HEK293 (cell line): ENCODE data around the gene OR6N1.

Experiments used
- CTCF ChIA-PET: fragments of 350-600 bp; formaldehyde crosslinking; extraction: SDS; loops from one replicate; lab custom pipeline; 2021; ENCODE audit warnings: antibody characterized with exemption; lab: Yijun Ruan, JAX
- POLR2A ChIA-PET: fragments of 300-600 bp; formaldehyde crosslinking; extraction: SDS; loops from one replicate; lab custom pipeline; 2020; ENCODE audit warnings: antibody characterized with exemption, inconsistent platforms; lab: Yijun Ruan, JAX
- H3K27ac ChIP-seq: fragments of 200-500 bp; sonication (Bioruptor generic); 2 replicates; pipeline ENCODE4 v1.5.1; 2014; ENCODE audit warnings: low read depth, low read length, control low read depth, inconsistent platforms; ENCODE audit errors: extremely low read depth
- H3K36me3 ChIP-seq, 2 experiments: fragments of 200-500 bp in 1 of 2; sonication (Bioruptor generic) in 1 of 2; 1 replicate in 1 of 2; 2 replicates in 1 of 2; pipeline ENCODE4 v1.5.1; 2014 to 2017; ENCODE audit warnings: inconsistent platforms in 2 of 2, low read length in 2 of 2; ENCODE audit not compliant: control insufficient read depth in 2 of 2, insufficient read depth in 1 of 2
- H3K4me1 ChIP-seq: fragments of 200-500 bp; sonication (Bioruptor generic); 2 replicates; pipeline ENCODE4 v1.5.1; 2014; ENCODE audit warnings: mild to moderate bottlenecking, low read length, inconsistent platforms; ENCODE audit not compliant: control insufficient read depth, insufficient read depth
- H3K4me3 ChIP-seq: 2 replicates; pipeline ENCODE4 v1.5.1; 2011; ENCODE audit warnings: low read depth, mild to moderate bottlenecking, control low read depth, low read length, moderate library complexity
- H3K9me3 ChIP-seq: fragments of 200-500 bp; sonication (Bioruptor generic); 2 replicates; pipeline ENCODE4 v1.5.1; 2014; ENCODE audit warnings: low read depth, low read length, inconsistent platforms; ENCODE audit not compliant: control insufficient read depth, insufficient read depth
- ATF2 ChIP-seq: fragments of 450-650 bp; formaldehyde crosslinking; IDR thresholded peaks from 2 replicates; pipeline ENCODE4 v1.5.1; 2016; ENCODE audit warnings: missing biosample characterization, missing genetic modification characterization, low read depth
- IKZF3 ChIP-seq: fragments of 450-650 bp; IDR thresholded peaks from 2 replicates; pipeline ENCODE4 v1.5.0; 2018; ENCODE audit warnings: missing biosample characterization, mild to moderate bottlenecking, missing genetic modification characterization, moderate library complexity
- ZBTB11 ChIP-seq: fragments of 450-650 bp; formaldehyde crosslinking; conservative IDR thresholded peaks from 2 replicates; pipeline ENCODE4 v1.5.1; 2016; ENCODE audit warnings: low read depth, missing biosample characterization, missing genetic modification characterization
- ZBTB26 ChIP-seq: fragments of 450-650 bp; formaldehyde crosslinking; optimal IDR thresholded peaks from 2 replicates; pipeline ENCODE3; 2016; ENCODE audit warnings: missing biosample characterization, mild to moderate bottlenecking, missing genetic modification characterization
- ZNF121 ChIP-seq: fragments of 450-650 bp; formaldehyde crosslinking; IDR thresholded peaks from 2 replicates; pipeline ENCODE4 v1.5.1; 2016; ENCODE audit warnings: missing biosample characterization, missing genetic modification characterization
- ZNF175 ChIP-seq: fragments of 450-650 bp; formaldehyde crosslinking; IDR thresholded peaks from 2 replicates; pipeline ENCODE4 v1.5.1; 2016; ENCODE audit warnings: missing biosample characterization, missing genetic modification characterization
- ZNF26 ChIP-seq: fragments of 450-650 bp; formaldehyde crosslinking; IDR thresholded peaks from 2 replicates; pipeline ENCODE4 v1.5.1; 2016; ENCODE audit warnings: missing biosample characterization, missing genetic modification characterization
- ZNF362 ChIP-seq: fragments of 450-650 bp; formaldehyde crosslinking; IDR thresholded peaks from 2 replicates; pipeline ENCODE4 v1.5.1; 2016; ENCODE audit warnings: missing biosample characterization, missing genetic modification characterization
- ZNF48 ChIP-seq: fragments of 450-650 bp; formaldehyde crosslinking; IDR thresholded peaks from 2 replicates; pipeline ENCODE4 v1.5.1; 2016; ENCODE audit warnings: missing biosample characterization, missing genetic modification characterization
- ZNF514 ChIP-seq: fragments of 450-650 bp; formaldehyde crosslinking; IDR thresholded peaks from 2 replicates; pipeline ENCODE4 v1.5.1; 2016; ENCODE audit warnings: missing biosample characterization, missing genetic modification characterization
- ZNF518A ChIP-seq: fragments of 450-650 bp; formaldehyde crosslinking; conservative IDR thresholded peaks from 2 replicates; pipeline ENCODE4 v1.5.1; 2016; ENCODE audit warnings: low read depth, missing biosample characterization, missing genetic modification characterization
- ZNF610 ChIP-seq: fragments of 450-650 bp; formaldehyde crosslinking; IDR thresholded peaks from 2 replicates; pipeline ENCODE4 v1.5.1; 2016; ENCODE audit warnings: missing biosample characterization, missing genetic modification characterization, borderline replicate concordance
- ZNF621 ChIP-seq: fragments of 450-650 bp; formaldehyde crosslinking; IDR thresholded peaks from 2 replicates; pipeline ENCODE4 v1.5.1; 2017; ENCODE audit warnings: missing biosample characterization, missing genetic modification characterization
- ZNF626 ChIP-seq: fragments of 450-650 bp; sonication (Bioruptor Pico); formaldehyde crosslinking; IDR thresholded peaks from 2 replicates; pipeline ENCODE4 v1.5.1; 2018; ENCODE audit warnings: missing biosample characterization, missing genetic modification characterization, inconsistent platforms
- ZNF654 ChIP-seq: fragments of 450-650 bp; formaldehyde crosslinking; IDR thresholded peaks from 2 replicates; pipeline ENCODE4 v1.5.1; 2016; ENCODE audit warnings: low read depth, missing biosample characterization, missing genetic modification characterization
- ZSCAN23 ChIP-seq: fragments of 450-650 bp; formaldehyde crosslinking; IDR thresholded peaks from 2 replicates; pipeline ENCODE4 v1.5.1; 2016; ENCODE audit warnings: missing biosample characterization, missing genetic modification characterization

OR6N1 gene

GRCh38 chr1:158799689-158800088 lies 27.7 kb upstream of the OR6N1 start:
- no peak overlapping the region for H3K4me3 ChIP-seq

GRCh38 chr1:158798531-158798930 lies 26.5 kb upstream of the OR6N1 start:
- Histone ChIP-seq H3K27ac (no peak overlapping the region), H3K9me3 (no peaks in the 10 kb centered on the region), H3K36me3 (no peaks in the 10 kb centered on the region), H3K4me3 (no peak overlapping the region), H3K4me1 (no peaks in the 10 kb centered on the region)
- POLR2A ChIA-PET, result no interaction called here
- CTCF ChIA-PET, result no interaction called here
- TF ChIP-seq ZNF518A (tag by site-specific recombination), result no peak
- no peak for TF ChIP-seq ZBTB26 (tag by site-specific recombination)
- TF ChIP-seq ZNF121 (tag by site-specific recombination), result no peak
- TF ChIP-seq ZNF514 (tag by site-specific recombination), result no peak
- no peak for TF ChIP-seq ZSCAN23 (tag by site-specific recombination)
- TF ChIP-seq ATF2 (tag by site-specific recombination), result no peak
- no peak for TF ChIP-seq ZNF362 (tag by site-specific recombination)
- TF ChIP-seq ZNF26 (tag by site-specific recombination), result no peak
- TF ChIP-seq ZNF610 (tag by site-specific recombination), result no peak

More at GRCh38 chr1:158799689-158800088, 27.7 kb upstream of the OR6N1 start:
- no peak overlapping the region for H3K27ac ChIP-seq
- TF ChIP-seq IKZF3 (tag by site-specific recombination) (no peak), ZNF48 (no peak), ZBTB11 (tag by site-specific recombination) (no peak), ZNF654 (tag by site-specific recombination) (no peak), ZNF626 (no peak), ZNF621 (tag by site-specific recombination) (no peak), ZNF175 (no peak)
- TF ChIP-seq, all 188 proteins: peak for 0
- ChIA-PET POLR2A (no interaction called here), CTCF (no interaction called here)
- no peaks in the 10 kb centered on the region for H3K9me3 ChIP-seq
- H3K4me1 ChIP-seq, result no peaks in the 10 kb centered on the region
- H3K36me3 ChIP-seq, result no peaks in the 10 kb centered on the region
